Sigmoid colon (tissue), 7 donors: Measurements from ENCODE around the gene HAGH. TPM values are rescaled to one million over a fixed set of nuclear protein-coding genes. Genes with fewer than 3 reads are reported as not detected.

Experiments
- DNase-seq: peaks from one replicate; pipeline ENCODE4 v3.0.0-alpha.2; 2019
- H3K27ac ChIP-seq, 4 donors: fragments of 200-600 bp; sonication (generic); one replicate each; pipeline ENCODE4 v1.5.1; 2016 to 2019; ENCODE audit warnings: mild to moderate bottlenecking in 1 of 4
- H3K27me3 ChIP-seq, 3 donors: fragments of 200-600 bp; sonication (generic); one replicate each; pipeline ENCODE4 v1.5.1; 2019; ENCODE audit warnings: mild to moderate bottlenecking in 1 of 3
- H3K36me3 ChIP-seq, 4 donors: fragments of 200-600 bp; sonication (generic); one replicate each; pipeline ENCODE4 v1.5.1; 2016 to 2019
- H3K4me1 ChIP-seq, 4 donors: fragments of 200-600 bp; sonication (generic); one replicate each; pipeline ENCODE4 v1.5.1; 2017 to 2019
- H3K4me3 ChIP-seq, 4 donors: fragments of 200-600 bp; sonication (generic); one replicate each; pipeline ENCODE4 v1.5.1; 2017 to 2019; ENCODE audit warnings: mild to moderate bottlenecking in 2 of 4, moderate library complexity in 1 of 4
- H3K9me3 ChIP-seq, 4 donors: fragments of 200-600 bp in 3 of 4; sonication (generic) in 3 of 4; one replicate each; pipeline versions ENCODE4 v1.5.1 to v1.6.1; 2013 to 2019
- EP300 ChIP-seq, 4 donors: sonication (generic); formaldehyde crosslinking; IDR thresholded peaks; one replicate each; pipeline ENCODE4 v1.6.1; 2017; ENCODE audit warnings: antibody characterized with exemption in 4 of 4
- POLR2A ChIP-seq, 2 donors: fragments of 450-650 bp; IDR thresholded peaks; one replicate each; pipeline ENCODE4 v1.6.1; 2016; ENCODE audit warnings: antibody characterized with exemption in 2 of 2, mild to moderate bottlenecking in 2 of 2, moderate library complexity in 2 of 2
- POLR2AphosphoS5 ChIP-seq, 4 donors: sonication (generic); formaldehyde crosslinking; IDR thresholded peaks; one replicate each; pipeline ENCODE4 v1.6.1; 2017; ENCODE audit warnings: antibody characterized with exemption in 4 of 4
- WGBS, 2 donors: extraction: QIAGEN DNeasy Blood & Tissue Kit; methylation state at CpG; one replicate each; pipeline ENCODE4 v1.1.7; 2013; 5-methylcytosine and 5-hydroxymethylcytosine counted together
- intact Hi-C: fragments of 100-400 bp; cut with DNase I; formaldehyde crosslinking; loops from one replicate; pipeline ENCODE4 v1.15.1; 2023
- polyA plus RNA-seq, 3 donors: library from polyadenylated mRNA; stranded (reverse); fragments of 200-250 nt; gene quantifications; one replicate each; pipeline ENCODE4 v1.2.3, GENCODE V29; 2013
- total RNA-seq, 4 donors: library from RNA; depleted of rRNA; stranded (reverse); fragments of >200 nt; gene quantifications; one replicate each; pipeline ENCODE4 v1.1.0, GENCODE V29; 2016
- TF ChIP-seq, protein P1 (sequence below), 4 experiments: fragments of 450-650 bp in 3 of 4; fragments of 200-600 bp in 1 of 4; IDR thresholded peaks; one replicate each; pipeline ENCODE4 v1.5.1; 2016 to 2019; ENCODE audit warnings: antibody characterized with exemption in 4 of 4, mild to moderate bottlenecking in 3 of 4, moderate library complexity in 2 of 4
- donor health status: healthy with polysubstance abuse.
- donor health status: Bipolar disorder and iron deficiency.
- donor health status: healthy.

Gene HAGH
- total and polyA plus RNA-seq, 7 donors, result 54.1 to 163 (median 86.9) TPM

GRCh38 chr16:1858189-1858865 lies 31.7 kb upstream of the HAGH start:
- Histone ChIP-seq H3K4me1 (no peaks in the 10 kb centered on the region), H3K36me3 (no peaks in the 10 kb centered on the region), H3K27ac (no peak overlapping the region), H3K9me3 (no peaks in the 10 kb centered on the region), H3K27me3 (peaks cover 6 to 55% (median 32%) of the 10 kb centered on the region in 3 donors), H3K4me3 (no peak overlapping the region)
- no peak for DNase-seq
- intact Hi-C loops, result no loop called here
- WGBS, 2 donors, result 31 to 50% methylated on average over 8 of the region's 8 CpGs
- TF ChIP-seq, protein P1, sequence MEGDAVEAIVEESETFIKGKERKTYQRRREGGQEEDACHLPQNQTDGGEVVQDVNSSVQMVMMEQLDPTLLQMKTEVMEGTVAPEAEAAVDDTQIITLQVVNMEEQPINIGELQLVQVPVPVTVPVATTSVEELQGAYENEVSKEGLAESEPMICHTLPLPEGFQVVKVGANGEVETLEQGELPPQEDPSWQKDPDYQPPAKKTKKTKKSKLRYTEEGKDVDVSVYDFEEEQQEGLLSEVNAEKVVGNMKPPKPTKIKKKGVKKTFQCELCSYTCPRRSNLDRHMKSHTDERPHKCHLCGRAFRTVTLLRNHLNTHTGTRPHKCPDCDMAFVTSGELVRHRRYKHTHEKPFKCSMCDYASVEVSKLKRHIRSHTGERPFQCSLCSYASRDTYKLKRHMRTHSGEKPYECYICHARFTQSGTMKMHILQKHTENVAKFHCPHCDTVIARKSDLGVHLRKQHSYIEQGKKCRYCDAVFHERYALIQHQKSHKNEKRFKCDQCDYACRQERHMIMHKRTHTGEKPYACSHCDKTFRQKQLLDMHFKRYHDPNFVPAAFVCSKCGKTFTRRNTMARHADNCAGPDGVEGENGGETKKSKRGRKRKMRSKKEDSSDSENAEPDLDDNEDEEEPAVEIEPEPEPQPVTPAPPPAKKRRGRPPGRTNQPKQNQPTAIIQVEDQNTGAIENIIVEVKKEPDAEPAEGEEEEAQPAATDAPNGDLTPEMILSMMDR (IDR thresholded peaks at IDR 0.05), result no peak
- TF ChIP-seq POLR2A (IDR thresholded peaks at IDR 0.05), result no peak
- TF ChIP-seq EP300 (IDR thresholded peaks at IDR 0.05), result no peak
- no peak for TF ChIP-seq POLR2AphosphoS5 (IDR thresholded peaks at IDR 0.05)

DNA sequence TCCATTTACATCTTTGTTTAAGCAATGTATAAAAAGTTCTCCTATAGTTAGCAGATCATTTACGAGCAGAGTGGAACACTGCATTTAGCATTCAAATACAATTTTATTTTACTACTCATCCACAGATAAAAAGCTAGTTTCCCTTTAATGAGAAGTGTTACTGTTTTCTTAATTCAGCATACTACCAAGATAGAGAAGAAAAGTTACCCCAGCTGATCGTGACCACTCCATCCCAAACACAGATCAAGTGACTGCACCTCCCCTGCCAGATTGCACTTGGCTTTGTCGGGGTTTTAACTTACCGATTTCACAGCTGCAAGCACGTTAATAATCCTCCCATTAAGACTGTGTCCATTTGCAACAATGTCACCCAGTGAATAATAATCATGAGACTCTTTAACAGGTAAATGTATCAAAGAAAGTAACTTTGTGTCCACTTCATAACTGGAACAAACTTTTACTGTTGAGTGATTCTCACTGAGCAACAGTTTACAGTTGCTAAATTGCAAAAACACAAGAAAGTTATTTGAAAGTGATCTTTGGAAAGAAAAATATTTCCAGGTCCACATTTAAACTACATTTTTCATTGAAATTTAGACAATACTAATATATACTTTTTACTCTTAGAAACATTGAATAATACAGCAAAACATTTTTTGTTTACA lies 30.9 kb upstream of the HAGH start:
- Histone ChIP-seq H3K4me1 (no peaks in the 10 kb centered on the region), H3K36me3 (no peaks in the 10 kb centered on the region), H3K4me3 (no peak overlapping the region), H3K9me3 (no peaks in the 10 kb centered on the region), H3K27me3 (peaks cover 6 to 50% (median 32%) of the 10 kb centered on the region in 3 donors), H3K27ac (no peak overlapping the region)
- 56 to 60% methylated on average over 5 of the region's 5 CpGs for WGBS, 2 donors
- intact Hi-C loops, result no loop called here
- DNase-seq, result no peak
- TF ChIP-seq EP300 (IDR thresholded peaks at IDR 0.05) (no peak), POLR2AphosphoS5 (IDR thresholded peaks at IDR 0.05) (no peak), POLR2A (IDR thresholded peaks at IDR 0.05) (no peak)
- TF ChIP-seq, protein P1 (IDR thresholded peaks at IDR 0.05), result no peak

GRCh38 chr16:1851793-1852192 lies 25.2 kb upstream of the HAGH start:
- Histone ChIP-seq H3K4me3 (no peak overlapping the region), H3K27me3 (peaks cover 0 to 15% (median 1%) of the 10 kb centered on the region in 3 donors), H3K27ac (no peak overlapping the region), H3K9me3 (no peaks in the 10 kb centered on the region), H3K4me1 (no peaks in the 10 kb centered on the region), H3K36me3 (no peaks in the 10 kb centered on the region)
- intact Hi-C loops, result no loop called here
- no peak for TF ChIP-seq EP300 (IDR thresholded peaks at IDR 0.05)
- TF ChIP-seq POLR2AphosphoS5 (IDR thresholded peaks at IDR 0.05), result no peak
- no peak for TF ChIP-seq POLR2A (IDR thresholded peaks at IDR 0.05)
- TF ChIP-seq, protein P1 (IDR thresholded peaks at IDR 0.05), result no peak
- WGBS, 2 donors, result 68 to 76% methylated on average over 4 of the region's 4 CpGs
- DNase-seq, result no peak

- no peaks in the 10 kb centered on the region for H3K9me3 ChIP-seq
- no peak overlapping the region for H3K4me3 ChIP-seq
- intact Hi-C loops, result no loop called here
- H3K4me1 ChIP-seq, result no peaks in the 10 kb centered on the region
- H3K27ac ChIP-seq, result no peak overlapping the region
- 81 to 88% methylated on average over 7 of the region's 7 CpGs for WGBS, 2 donors
- no peak for DNase-seq
- no peaks in the 10 kb centered on the region for H3K36me3 ChIP-seq
- H3K27me3 ChIP-seq, result peaks cover 0 to 20% (median 0%) of the 10 kb centered on the region in 3 donors
- TF ChIP-seq POLR2A (IDR thresholded peaks at IDR 0.05) (no peak), POLR2AphosphoS5 (IDR thresholded peaks at IDR 0.05) (no peak), EP300 (IDR thresholded peaks at IDR 0.05) (no peak)
- TF ChIP-seq, protein P1 (IDR thresholded peaks at IDR 0.05), result no peak
These were observed 24.4 kb upstream of the HAGH start for GRCh38 chr16:1850981-1851380.
